ENCODE measurements around the gene ADIRF. TPM values are rescaled to one million over a fixed set of nuclear protein-coding genes. Genes with fewer than 3 reads are reported as not detected.
"Not testable (repeated sequence)": the region's sequence is repeated elsewhere in the genome, so short reads cannot be mapped to it uniquely, and the experiment has no call there.

ADIRF gene
- total RNA-seq (100 to 1,000 TPM in 1 of 4 donors, 10 to 100 TPM in 3; 69.0 to 122 (median 75.7) TPM), polyA plus RNA-seq (215 TPM)
- long read RNA-seq, donor 1, transcript ADIRF-201 (3 exons, 917 nt): major isoform, 23 of 24 reads
- long read RNA-seq, donor 1, partial matches to known transcripts: 0 of 24 reads
- long read RNA-seq, donor 1, other reads (novel, unspliced or antisense): 0 of 24 reads
- long read RNA-seq, donor 2, transcript ADIRF-201 (3 exons, 917 nt): major isoform, 51 of 65 reads
- long read RNA-seq, donor 2, partial matches to known transcripts: 0 of 65 reads
- long read RNA-seq, donor 2, other reads (novel, unspliced or antisense): 11 of 65 reads
- long read RNA-seq, donor 3, transcript ADIRF-201 (3 exons, 917 nt): major isoform, 18 of 25 reads
- long read RNA-seq, donor 3, partial matches to known transcripts: 0 of 25 reads
- long read RNA-seq, donor 3, other reads (novel, unspliced or antisense): 7 of 25 reads
- long read RNA-seq, donor 4, transcript ADIRF-201 (3 exons, 917 nt): major isoform, 27 of 33 reads
- long read RNA-seq, donor 4, partial matches to known transcripts: 0 of 33 reads
- long read RNA-seq, donor 4, other reads (novel, unspliced or antisense): 5 of 33 reads

DNA sequence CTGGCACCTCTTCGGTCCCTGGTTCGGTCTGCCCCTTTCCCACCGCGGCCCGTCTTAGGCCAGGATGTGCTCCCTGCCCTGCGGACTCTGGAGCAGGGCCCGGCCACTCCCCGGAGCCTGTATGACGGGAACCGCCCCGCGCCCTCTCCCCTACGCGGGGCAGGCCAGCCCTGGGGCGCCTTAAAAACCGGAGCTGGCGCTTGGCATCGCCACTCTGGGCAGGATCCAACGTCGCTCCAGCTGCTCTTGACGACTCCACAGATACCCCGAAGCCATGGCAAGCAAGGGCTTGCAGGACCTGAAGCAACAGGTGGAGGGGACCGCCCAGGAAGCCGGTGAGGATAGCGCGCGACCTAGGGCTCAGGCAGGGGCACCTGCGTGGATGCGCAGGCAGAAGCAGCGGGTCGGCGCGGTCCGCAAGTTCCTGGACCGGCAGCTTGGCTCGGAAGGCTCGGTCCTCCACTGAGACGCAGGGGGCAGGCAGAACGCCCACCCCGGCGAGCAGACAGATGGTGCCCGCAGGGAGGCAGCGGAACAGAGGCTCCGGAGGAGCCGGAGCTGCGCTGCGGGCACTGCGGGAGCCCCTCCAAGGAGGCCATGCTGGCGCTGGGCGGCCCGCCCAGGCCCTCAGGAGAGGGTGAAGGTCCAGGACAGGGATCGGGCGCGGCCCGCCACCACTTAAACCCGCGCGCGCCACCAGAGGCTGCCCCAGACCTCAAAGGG lies at the start of gene ADIRF:
ADIRF (plus strand) TSS at position 212 of the 723 bp plus-strand sequence; CDS start at position 275, 63 bp downstream.
- DNase-seq: peak; percentile 84 to 93 (median 93)
- intact Hi-C loops (cut with DNase I): no loop called here
- 17% methylated on average over 59 of the region's 59 CpGs for WGBS
- Histone ChIP-seq H3K27ac (ENCODE audit: low read length) (peak within 1 kb of the TSS; percentile 90), H3K4me1 (ENCODE audit: control insufficient read depth, insufficient read depth, low read length) (peaks cover 19% of the 10 kb centered on the region), H3K4me3 (ENCODE audit: low read length) (peak within 1 kb of the TSS; percentile 55), H3K27me3 (ENCODE audit: control insufficient read depth, insufficient read depth) (no peaks in the 10 kb centered on the region), H3K9me3 (ENCODE audit: control insufficient read depth, low read length) (no peaks in the 10 kb centered on the region)
- ATAC-seq: peak; percentile 45 to 46

DNA sequence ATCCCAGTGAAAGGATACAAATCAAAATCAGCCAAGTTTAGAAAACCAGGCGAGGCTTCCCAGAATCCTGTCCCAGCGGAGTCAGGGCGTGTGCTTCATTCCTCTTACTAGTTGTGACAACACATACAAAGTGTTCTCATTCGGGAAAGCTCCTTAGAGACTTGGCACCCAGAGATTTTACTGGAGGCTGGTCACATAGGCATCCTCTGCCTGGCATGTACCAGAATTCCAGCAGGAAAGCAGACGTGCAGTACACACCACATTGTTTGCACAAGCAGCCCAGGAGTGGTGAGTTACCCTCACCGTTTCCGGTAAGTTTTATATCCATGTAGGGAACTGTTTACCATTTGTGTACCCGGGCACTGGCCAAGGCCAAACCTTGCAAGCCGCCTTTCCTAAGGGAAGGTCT lies 45.7 kb upstream of the ADIRF start:
- intact Hi-C loops (cut with DNase I): no loop called here
- Histone ChIP-seq H3K4me3 (ENCODE audit: low read length) (no peak overlapping the region), H3K4me1 (ENCODE audit: control insufficient read depth, insufficient read depth, low read length) (no peaks in the 10 kb centered on the region), H3K27me3 (ENCODE audit: control insufficient read depth, insufficient read depth) (no peaks in the 10 kb centered on the region), H3K9me3 (ENCODE audit: control insufficient read depth, low read length) (no peaks in the 10 kb centered on the region), H3K27ac (ENCODE audit: low read length) (no peak overlapping the region)
- DNase-seq: no peak
- 81% methylated on average over 9 of the region's 9 CpGs for WGBS
- ATAC-seq: peak; percentile 47 to 66

DNA sequence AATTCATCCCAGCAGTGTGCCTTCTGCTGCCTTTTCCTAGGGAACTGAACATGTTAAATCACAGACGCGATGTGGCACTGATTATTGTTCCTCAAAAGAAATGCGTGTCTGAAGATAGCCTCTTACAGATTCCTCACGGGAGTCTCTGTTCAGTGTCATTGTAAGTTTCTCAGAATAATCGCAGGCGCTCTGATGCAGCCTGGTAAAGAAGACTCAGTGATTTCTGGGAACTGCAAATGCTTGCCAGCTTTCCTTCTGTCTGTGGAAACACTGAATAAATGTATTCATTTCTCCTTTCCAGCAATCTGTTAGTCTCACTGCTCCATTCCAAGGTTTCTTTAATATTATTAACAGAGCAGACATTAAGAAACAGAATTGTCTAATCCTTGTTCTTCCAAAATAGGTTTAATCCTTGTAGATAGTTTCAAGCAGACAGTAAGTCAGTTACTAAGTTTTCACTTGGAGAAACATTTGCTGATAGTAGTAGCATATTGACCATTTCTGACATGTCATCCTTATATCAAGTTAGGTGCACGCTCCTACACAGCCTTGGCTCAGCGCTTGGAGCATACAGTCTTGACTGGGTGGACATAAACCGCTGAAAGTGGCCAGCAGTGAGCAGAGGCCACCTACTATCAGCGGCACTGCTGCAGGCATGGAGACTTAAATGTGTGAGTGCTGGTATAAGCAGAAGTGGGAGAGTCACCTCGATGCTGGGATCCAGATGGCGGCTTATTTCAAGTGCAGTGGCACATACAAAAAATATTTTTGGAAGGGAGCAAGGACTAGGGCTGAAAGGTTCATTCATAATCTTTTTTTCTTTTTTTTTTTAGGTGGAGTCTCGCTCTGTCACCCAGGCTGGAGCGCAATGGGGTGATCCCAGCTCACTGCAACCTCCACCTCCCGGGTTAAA lies 38.6 kb upstream of the ADIRF start:
- WGBS: 73% methylated on average over 15 of the region's 15 CpGs
- peak in 1 of 2 donors; percentile 12 for ATAC-seq
- intact Hi-C loops (cut with DNase I): no loop called here

DNA sequence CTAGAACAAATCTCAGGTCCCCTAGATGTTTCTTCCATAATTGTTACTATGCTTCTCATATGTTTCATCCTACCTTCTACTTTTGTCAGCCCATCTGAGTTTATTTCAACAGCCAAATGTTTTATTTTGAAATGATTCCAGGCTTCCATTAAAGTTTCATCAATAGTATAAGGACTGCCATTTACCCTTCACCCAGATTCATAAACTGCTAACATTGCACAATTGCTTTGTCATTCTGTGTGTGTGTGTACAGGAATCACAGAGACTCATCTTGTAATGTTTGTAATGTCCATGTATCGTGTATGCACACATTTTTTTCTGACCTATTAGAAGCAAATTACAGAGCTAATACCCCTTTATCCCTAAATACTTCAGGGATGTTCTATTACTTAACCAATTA lies 36.4 kb upstream of the ADIRF start:
- intact Hi-C loops (cut with DNase I): no loop called here
- Histone ChIP-seq H3K4me1 (ENCODE audit: control insufficient read depth, insufficient read depth, low read length) (peaks cover 1% of the 10 kb centered on the region), H3K4me3 (ENCODE audit: low read length) (no peak overlapping the region), H3K9me3 (ENCODE audit: control insufficient read depth, low read length) (no peaks in the 10 kb centered on the region), H3K27me3 (ENCODE audit: control insufficient read depth, insufficient read depth) (no peaks in the 10 kb centered on the region), H3K27ac (ENCODE audit: low read length) (no peak overlapping the region)
- ATAC-seq: no peak
- no peak for DNase-seq
- WGBS: 91% methylated on average over 1 of the region's 1 CpG

More for the DNA sequence above, 38.6 kb upstream of the ADIRF start:
- H3K4me1 ChIP-seq (ENCODE audit: control insufficient read depth, insufficient read depth, low read length): peaks cover 1% of the 10 kb centered on the region
- DNase-seq: no peak
- no peaks in the 10 kb centered on the region for H3K9me3 ChIP-seq (ENCODE audit: control insufficient read depth, low read length)
- no peaks in the 10 kb centered on the region for H3K27me3 ChIP-seq (ENCODE audit: control insufficient read depth, insufficient read depth)
- H3K4me3 ChIP-seq (ENCODE audit: low read length): no peak overlapping the region
- no peak overlapping the region for H3K27ac ChIP-seq (ENCODE audit: low read length)

DNA sequence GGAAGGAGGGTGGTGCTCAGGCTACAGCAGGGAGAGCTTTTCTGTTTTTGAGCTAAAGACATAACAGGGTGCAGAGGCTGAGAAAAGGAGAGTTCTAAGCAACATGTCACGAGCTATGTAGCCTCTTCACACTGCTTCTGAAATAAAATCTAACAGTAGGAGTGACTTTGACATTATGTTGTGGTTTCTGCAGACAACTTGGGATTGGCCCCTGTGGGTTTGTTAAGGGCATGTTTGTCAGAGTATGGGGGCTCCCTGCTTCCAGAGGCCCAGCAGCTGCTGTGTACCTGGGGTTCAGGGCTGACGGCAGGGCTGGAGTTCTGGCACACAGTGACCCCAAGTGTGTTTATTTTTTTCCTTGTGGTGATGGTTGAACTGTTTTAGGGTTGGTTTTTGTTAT lies 35.6 kb upstream of the ADIRF start:
- H3K9me3 ChIP-seq (ENCODE audit: control insufficient read depth, low read length): no peaks in the 10 kb centered on the region
- DNase-seq (no peak), ATAC-seq (no peak)
- no peak overlapping the region for H3K4me3 ChIP-seq (ENCODE audit: low read length)
- intact Hi-C loops (cut with DNase I): no loop called here
- WGBS: 90% methylated on average over 2 of the region's 2 CpGs
- H3K4me1 ChIP-seq (ENCODE audit: control insufficient read depth, insufficient read depth, low read length): peaks cover 1% of the 10 kb centered on the region
- H3K27me3 ChIP-seq (ENCODE audit: control insufficient read depth, insufficient read depth): no peaks in the 10 kb centered on the region
- H3K27ac ChIP-seq (ENCODE audit: low read length): no peak overlapping the region

DNA sequence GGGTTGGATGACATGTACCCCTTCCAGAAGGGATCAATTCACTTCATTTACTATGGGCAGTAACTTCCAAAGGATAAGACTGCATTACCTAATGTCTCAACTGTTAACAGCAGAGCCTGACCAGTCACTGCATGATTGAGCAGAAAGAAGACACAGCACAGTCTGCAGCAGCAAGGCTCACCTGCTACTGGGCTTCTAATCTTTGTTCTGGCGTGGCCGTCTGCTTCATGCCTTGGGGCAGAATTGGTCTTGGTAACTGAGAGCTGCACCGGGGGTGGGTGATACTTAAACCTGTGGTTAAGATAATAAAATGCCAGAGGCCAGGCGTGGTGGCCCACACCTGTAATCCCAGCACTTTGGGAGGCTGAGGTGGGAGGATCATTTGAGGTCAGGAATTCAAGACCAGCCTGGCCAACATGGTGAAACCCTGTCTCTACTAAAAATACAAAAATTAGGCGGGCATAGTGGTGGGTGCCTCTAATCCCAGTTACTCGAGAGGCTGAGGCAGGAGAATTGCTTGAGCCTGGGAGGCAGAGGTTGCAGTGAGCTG lies 34.0 kb upstream of the ADIRF start:
- H3K4me3 ChIP-seq (ENCODE audit: low read length); H3K27me3 ChIP-seq (ENCODE audit: control insufficient read depth, insufficient read depth); ATAC-seq; H3K27ac ChIP-seq (ENCODE audit: low read length); H3K9me3 ChIP-seq (ENCODE audit: control insufficient read depth, low read length); DNase-seq; H3K4me1 ChIP-seq (ENCODE audit: control insufficient read depth, insufficient read depth, low read length); intact Hi-C loops (cut with DNase I): not testable (repeated sequence)
- 86% methylated on average over 6 of the region's 6 CpGs for WGBS

DNA sequence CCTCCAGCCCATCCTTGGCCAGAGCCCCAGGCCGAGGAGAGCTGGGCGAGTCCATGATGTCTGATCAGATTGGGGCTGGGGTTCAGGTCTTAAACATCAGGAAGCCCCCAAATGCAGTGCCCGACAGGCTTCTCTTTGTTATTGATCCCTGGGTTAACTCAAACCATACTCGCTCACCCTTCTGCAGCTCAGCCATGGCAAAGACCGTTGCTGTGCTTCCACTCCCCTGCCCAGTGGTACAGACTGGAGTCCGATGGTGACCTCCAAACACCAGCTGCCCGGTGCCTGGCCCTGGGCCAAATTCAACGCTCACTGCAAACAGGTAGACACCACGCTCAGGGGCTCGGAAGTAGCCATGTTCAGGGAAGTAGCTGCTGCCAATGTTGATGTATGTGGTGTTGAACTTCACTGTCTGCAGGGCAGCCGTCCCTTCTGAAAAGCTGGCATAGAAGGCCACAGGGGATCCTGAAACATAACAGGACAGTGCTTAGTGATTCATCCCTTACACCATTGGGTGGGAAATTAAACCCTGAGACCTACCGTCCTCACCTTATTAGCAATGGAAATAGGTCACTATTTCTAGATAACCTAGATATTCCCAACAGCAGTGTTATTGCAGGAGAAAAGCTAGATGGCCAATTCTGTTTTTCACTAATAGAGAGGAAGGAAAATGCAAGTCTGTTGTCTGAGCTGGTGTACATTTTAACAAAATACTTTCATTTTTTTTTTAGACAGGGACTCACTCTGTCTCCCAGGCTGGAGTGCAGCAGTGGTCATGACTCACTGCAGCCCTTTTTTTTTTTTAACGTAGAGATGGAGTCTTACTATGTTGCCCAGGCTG lies 31.4 kb upstream of the ADIRF start:
- H3K27me3 ChIP-seq (ENCODE audit: control insufficient read depth, insufficient read depth): no peaks in the 10 kb centered on the region
- no peaks in the 10 kb centered on the region for H3K4me1 ChIP-seq (ENCODE audit: control insufficient read depth, insufficient read depth, low read length)
- no peak for ATAC-seq
- no peak overlapping the region for H3K27ac ChIP-seq (ENCODE audit: low read length)
- 75% methylated on average over 13 of the region's 13 CpGs for WGBS
- intact Hi-C loops (cut with DNase I): no loop called here
- H3K9me3 ChIP-seq (ENCODE audit: control insufficient read depth, low read length): no peaks in the 10 kb centered on the region
- DNase-seq: peak in 2 of 3 donors; percentile 59 to 72
- no peak overlapping the region for H3K4me3 ChIP-seq (ENCODE audit: low read length)

DNA sequence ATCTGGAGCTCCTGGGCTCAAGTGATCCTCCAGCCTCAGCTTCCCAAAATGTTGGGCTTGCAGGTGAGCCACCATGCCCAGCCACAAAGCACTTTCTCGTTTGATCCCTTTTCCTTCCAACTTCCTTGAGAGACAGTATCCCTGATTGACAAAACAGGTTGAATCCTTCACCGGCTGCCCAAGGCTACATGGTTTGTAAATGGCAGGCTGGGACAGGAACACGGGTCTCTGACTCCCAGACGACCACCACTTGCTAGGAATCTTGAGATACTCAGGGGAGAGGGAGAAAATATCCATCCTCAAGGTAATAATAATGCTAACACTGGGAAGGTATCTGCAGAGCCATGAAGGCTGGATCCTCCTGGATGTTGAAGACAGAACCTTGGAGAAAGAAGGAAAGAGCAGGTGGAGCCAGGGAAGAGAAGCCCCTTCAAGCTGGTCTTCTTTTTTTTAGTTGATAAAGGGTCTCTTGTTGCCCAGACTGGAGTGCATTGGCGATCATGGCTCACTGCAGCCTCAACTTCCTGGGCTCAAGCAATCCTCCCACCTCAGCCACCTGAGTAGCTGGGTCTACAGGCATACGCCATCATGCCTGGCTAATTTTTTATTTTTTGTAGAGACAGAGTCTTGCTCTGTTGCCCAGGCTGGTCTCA lies 30.7 kb upstream of the ADIRF start:
- no peak overlapping the region for H3K27ac ChIP-seq (ENCODE audit: low read length)
- ATAC-seq (no peak), DNase-seq (no peak)
- H3K4me3 ChIP-seq (ENCODE audit: low read length): no peak overlapping the region
- H3K9me3 ChIP-seq (ENCODE audit: control insufficient read depth, low read length): no peaks in the 10 kb centered on the region
- WGBS: 70% methylated on average over 6 of the region's 6 CpGs
- intact Hi-C loops (cut with DNase I): no loop called here
- no peaks in the 10 kb centered on the region for H3K4me1 ChIP-seq (ENCODE audit: control insufficient read depth, insufficient read depth, low read length)
- no peaks in the 10 kb centered on the region for H3K27me3 ChIP-seq (ENCODE audit: control insufficient read depth, insufficient read depth)

DNA sequence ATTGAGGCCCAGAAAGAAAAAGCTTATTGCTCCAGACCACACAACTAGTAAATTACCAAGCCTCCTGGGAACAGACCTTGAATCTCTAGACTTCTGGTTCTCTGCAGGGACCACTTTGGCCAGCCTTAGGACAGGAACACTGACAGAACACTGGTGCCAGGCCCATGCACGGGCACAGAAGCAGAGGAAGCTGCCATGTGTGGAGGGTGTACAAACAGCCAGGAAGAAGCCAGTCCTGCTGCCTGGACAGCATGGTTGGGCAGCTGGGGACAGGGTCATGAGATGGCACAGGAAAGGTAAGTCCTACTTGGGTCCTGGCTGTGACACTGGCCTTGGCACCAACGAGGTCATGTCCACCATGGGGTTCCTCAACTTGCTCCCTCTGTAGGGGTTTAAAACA lies 30.0 kb upstream of the ADIRF start:
- DNase-seq (no peak), ATAC-seq (no peak)
- Histone ChIP-seq H3K4me1 (ENCODE audit: control insufficient read depth, insufficient read depth, low read length) (no peaks in the 10 kb centered on the region), H3K9me3 (ENCODE audit: control insufficient read depth, low read length) (no peaks in the 10 kb centered on the region), H3K27me3 (ENCODE audit: control insufficient read depth, insufficient read depth) (no peaks in the 10 kb centered on the region), H3K4me3 (ENCODE audit: low read length) (no peak overlapping the region), H3K27ac (ENCODE audit: low read length) (no peak overlapping the region)
- intact Hi-C loops (cut with DNase I): no loop called here
- WGBS: 83% methylated on average over 2 of the region's 2 CpGs

Measured in right cardiac atrium (tissue), 5 donors.